SK-N-MC (cell line): ENCODE data around the gene PRDM16.

ENCODE experiments used
- EZH2 ChIP-seq: fragments of 200-600 bp; sonication (generic); IDR thresholded peaks from one replicate; pipeline ENCODE4 v1.6.1; 2017; ENCODE audit warnings: antibody characterized with exemption
- POLR2AphosphoS5 ChIP-seq: IDR thresholded peaks from 2 replicates; pipeline ENCODE4 v1.6.1; 2012; ENCODE audit warnings: mild to moderate bottlenecking, low read depth, low read length, borderline replicate concordance

GRCh38 chr1:3275471-3276340 is 206.7 kb downstream of the PRDM16 start:
- TF ChIP-seq EZH2, result no peak
- TF ChIP-seq POLR2AphosphoS5, result no peak
